GM12874 (cell line): ENCODE data around the gene MZF1.
A peak's percentile ranks its signal among the peaks of the same experiment; 100 is the strongest.

Source experiments
- CTCF ChIP-seq: IDR thresholded peaks from 2 replicates; pipeline ENCODE4 v1.5.1; 2011; ENCODE audit warnings: low read depth, mild to moderate bottlenecking, control low read depth, low read length, moderate library complexity; ENCODE audit not compliant: insufficient read depth

MZF1 gene

GRCh38 chr19:58581227-58582141, 8.3 kb upstream of the MZF1 start:
- TF ChIP-seq CTCF, result peak; percentile 100

GRCh38 chr19:58579473-58580142, 6.5 kb upstream of the MZF1 start:
- TF ChIP-seq CTCF, result no peak

GRCh38 chr19:58578012-58578925, 5.1 kb upstream of the MZF1 start:
- TF ChIP-seq CTCF, result no peak

GRCh38 chr19:58575183-58576041, 2.3 kb upstream of the MZF1 start:
- no peak for TF ChIP-seq CTCF

- no peak for TF ChIP-seq CTCF
Observed at GRCh38 chr19:58573658-58574164, 576 bp upstream of the MZF1 start.

- no peak for TF ChIP-seq CTCF
Observed at GRCh38 chr19:58572026-58572817, 913 bp downstream of the MZF1 start.
